ENCODE measurements around the gene RALGAPA2.

DNA sequence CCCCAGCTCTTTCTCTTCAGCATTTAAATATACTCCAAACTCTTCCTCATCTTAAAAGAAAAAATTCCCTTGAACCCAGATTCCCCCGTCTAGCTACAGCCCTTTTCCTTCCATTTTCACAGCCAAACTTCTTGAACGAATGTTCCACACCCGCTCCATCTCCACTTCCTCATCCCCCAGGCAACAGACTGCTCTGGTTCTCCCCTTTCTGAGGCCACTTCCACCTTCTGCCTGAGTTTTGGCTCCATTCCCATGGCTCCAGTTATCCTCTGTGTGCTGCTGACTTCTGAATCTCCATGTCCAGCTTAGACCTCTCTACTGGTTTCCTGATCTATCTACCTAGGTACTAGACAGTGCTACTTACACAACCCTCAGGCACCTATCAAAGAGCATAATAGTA is 106.4 kb downstream of the RALGAPA2 start:
- TF ChIP-seq CTCF (conservative IDR thresholded peaks at IDR 0.05; ENCODE audit: low read length): no peak
- TF ChIP-seq EZH2phosphoT487 (IDR thresholded peaks at IDR 0.05; ENCODE audit: borderline replicate concordance): no peak
